Measurements from ENCODE around the gene LRRC56. TPM values are rescaled to one million over a fixed set of nuclear protein-coding genes. Genes with fewer than 3 reads are reported as not detected.
A peak's percentile ranks its signal among the peaks of the same experiment; 100 is the strongest.

The LRRC56 gene
- total and polyA plus RNA-seq, 2 of the 13 experiments (the other 11 are each of a cell fraction or from before 2014, with no cell fraction given): 0.11 to 0.29 TPM

- TF ChIP-seq ELK4 (CRISPR knock-in tag; IDR thresholded peaks at IDR 0.05; ENCODE audit: borderline replicate concordance) (no peak), ARID5B (CRISPR knock-in tag; IDR thresholded peaks at IDR 0.05) (no peak), DDIT3 (CRISPR knock-in tag; IDR thresholded peaks at IDR 0.05) (no peak), THAP11 (CRISPR knock-in tag; IDR thresholded peaks at IDR 0.05) (no peak), ZNF792 (CRISPR knock-in tag; IDR thresholded peaks at IDR 0.05) (no peak), HDAC6 (IDR thresholded peaks at IDR 0.05; ENCODE audit: low read depth, low read length) (no peak), ZBTB33 (CRISPR knock-in tag; IDR thresholded peaks at IDR 0.05) (no peak), KLF13 (CRISPR knock-in tag; IDR thresholded peaks at IDR 0.05) (no peak), MTF1 (CRISPR knock-in tag; IDR thresholded peaks at IDR 0.05) (no peak), ZNF761 (CRISPR knock-in tag; conservative IDR thresholded peaks at IDR 0.05) (0 out of 2 replicates have a peak, but pooled peaks have one; percentile 7), ZNF224 (CRISPR knock-in tag; IDR thresholded peaks at IDR 0.05) (no peak), RARG (CRISPR knock-in tag; IDR thresholded peaks at IDR 0.05; ENCODE audit: low read depth) (no peak), TERF1 (CRISPR knock-in tag; IDR thresholded peaks at IDR 0.05) (no peak), NFAT5 (CRISPR knock-in tag; IDR thresholded peaks at IDR 0.05) (no peak), KDM5A (IDR thresholded peaks at IDR 0.05; ENCODE audit: borderline replicate concordance, low read length) (no peak)
Observed at GRCh38 chr11:567629-568292, 30.4 kb downstream of the LRRC56 start (continued).
